ENCODE measurements around the gene NUBPL. TPM values are rescaled to one million over a fixed set of nuclear protein-coding genes. Genes with fewer than 3 reads are reported as not detected.
"Not testable (repeated sequence)": the region's sequence is repeated elsewhere in the genome, so short reads cannot be mapped to it uniquely, and the experiment has no call there.

NUBPL gene
- total RNA-seq, 1 donor = 12.1 TPM

GRCh38 chr14:31745741-31746140 is 184.5 kb downstream of the NUBPL start:
- no peak for DNase-seq (ENCODE audit: low read depth)
- no peak overlapping the region for H3K4me3 ChIP-seq (ENCODE audit: low read depth, low read length)
- TF ChIP-seq CTCF (IDR thresholded peaks at IDR 0.05; ENCODE audit: insufficient read depth, low read depth, low read length) = no peak

- H3K4me3 ChIP-seq (ENCODE audit: low read depth, low read length) = no peak overlapping the region
- TF ChIP-seq CTCF (IDR thresholded peaks at IDR 0.05; ENCODE audit: insufficient read depth, low read depth, low read length) = no peak
- no peak for DNase-seq (ENCODE audit: low read depth)
These were observed 185.1 kb downstream of the NUBPL start for GRCh38 chr14:31746326-31746725.

GRCh38 chr14:31749275-31749674 is 188.1 kb downstream of the NUBPL start:
- TF ChIP-seq CTCF (IDR thresholded peaks at IDR 0.05; ENCODE audit: insufficient read depth, low read depth, low read length) = no peak
- no peak for DNase-seq (ENCODE audit: low read depth)
- no peak overlapping the region for H3K4me3 ChIP-seq (ENCODE audit: low read depth, low read length)

- not testable (repeated sequence) for H3K4me3 ChIP-seq (ENCODE audit: low read depth, low read length); DNase-seq (ENCODE audit: low read depth)
These were observed 189.8 kb downstream of the NUBPL start for GRCh38 chr14:31751047-31751446.

- DNase-seq (ENCODE audit: low read depth) = no peak
- TF ChIP-seq CTCF (IDR thresholded peaks at IDR 0.05; ENCODE audit: insufficient read depth, low read depth, low read length) = no peak
- H3K4me3 ChIP-seq (ENCODE audit: low read depth, low read length) = no peak overlapping the region
These were observed 191.9 kb downstream of the NUBPL start for GRCh38 chr14:31752867-31753661.

GRCh38 chr14:31758941-31759340 is 197.7 kb downstream of the NUBPL start:
- no peak for DNase-seq (ENCODE audit: low read depth)
- TF ChIP-seq CTCF (IDR thresholded peaks at IDR 0.05; ENCODE audit: insufficient read depth, low read depth, low read length) = no peak
- no peak overlapping the region for H3K4me3 ChIP-seq (ENCODE audit: low read depth, low read length)

- no peak for TF ChIP-seq CTCF (IDR thresholded peaks at IDR 0.05; ENCODE audit: insufficient read depth, low read depth, low read length)
- no peak overlapping the region for H3K4me3 ChIP-seq (ENCODE audit: low read depth, low read length)
- DNase-seq (ENCODE audit: low read depth) = no peak
These were observed 199.1 kb downstream of the NUBPL start for GRCh38 chr14:31760277-31760676.

All from fibroblast of villous mesenchyme (primary cell).